ENCODE results near the gene AASDH.

GRCh38 chr4:56297776-56298175 lies 89.5 kb downstream of the AASDH start:
- no peak for TF ChIP-seq NFRKB (IDR thresholded peaks at IDR 0.05)
- no peak for TF ChIP-seq SUZ12 (IDR thresholded peaks at IDR 0.05)
- no peak for TF ChIP-seq BHLHE40 (IDR thresholded peaks at IDR 0.05; ENCODE audit: borderline replicate concordance)
- TF ChIP-seq L3MBTL2 (conservative IDR thresholded peaks at IDR 0.05): no peak
- no peak for TF ChIP-seq ELF4 (IDR thresholded peaks at IDR 0.05)
- TF ChIP-seq FOXA1 (IDR thresholded peaks at IDR 0.05): no peak
- TF ChIP-seq ARNT (IDR thresholded peaks at IDR 0.05): no peak
- TF ChIP-seq SP1 (IDR thresholded peaks at IDR 0.05): no peak
- TF ChIP-seq LEF1 (IDR thresholded peaks at IDR 0.05; ENCODE audit: borderline replicate concordance): no peak
- no peak for TF ChIP-seq PKNOX1 (IDR thresholded peaks at IDR 0.05)
